ENCODE data around the gene CHCHD6. TPM values are rescaled to one million over a fixed set of nuclear protein-coding genes. Genes with fewer than 3 reads are reported as not detected.
A peak's percentile ranks its signal among the peaks of the same experiment; 100 is the strongest.

Gene CHCHD6
- total and polyA plus RNA-seq, 5 donors from 2014 or later, result 5.6 to 10.5 (median 8.1) TPM

DNA sequence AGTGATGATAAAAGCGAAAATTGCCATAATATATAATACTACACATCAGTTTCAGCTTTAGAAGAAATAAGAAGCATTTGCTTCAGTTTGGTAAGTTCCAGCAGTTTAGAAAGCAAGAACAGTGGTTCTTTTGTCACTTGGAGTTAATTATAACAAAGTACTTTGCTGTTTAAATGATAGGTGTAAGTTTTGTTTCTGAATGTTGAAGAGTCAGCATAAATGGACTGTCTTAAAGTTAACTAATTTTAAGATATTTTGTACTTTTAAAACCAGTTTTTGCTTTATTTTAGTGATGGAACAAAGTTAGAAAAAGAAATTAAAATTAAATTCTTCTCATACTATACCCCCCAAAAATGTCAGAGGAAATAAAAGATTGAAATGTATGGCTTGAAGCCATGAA is 24.6 kb downstream of the CHCHD6 start:
- no peak for DNase-seq
- no peaks in the 10 kb centered on the region for H3K27me3 Mint-ChIP-seq
- peaks cover 33% of the 10 kb centered on the region for H3K36me3 Mint-ChIP-seq
- no peaks in the 10 kb centered on the region for H3K4me1 ChIP-seq (ENCODE audit: control insufficient read depth, insufficient read depth, low read length, poor library complexity, severe bottlenecking)
- peaks cover 0 to 14% (median 2%) of the 10 kb centered on the region in 4 donors for H3K4me1 Mint-ChIP-seq
- no peak overlapping the region for H3K4me3 ChIP-seq (ENCODE audit: low read depth, low read length)
- H3K4me3 Mint-ChIP-seq, result no peak overlapping the region
- ATAC-seq (ENCODE audit: low read depth in 2 of 2), result no peak
- no peaks in the 10 kb centered on the region for H3K9me3 ChIP-seq (ENCODE audit: control insufficient read depth in 2 of 2, low read length in 2 of 2)
- peaks cover 0 to 2% (median 0%) of the 10 kb centered on the region in 7 donors for H3K9me3 Mint-ChIP-seq
- H3K27me3 ChIP-seq (ENCODE audit: control insufficient read depth, insufficient read depth, low read length), result no peaks in the 10 kb centered on the region
- no peak overlapping the region for H3K27ac Mint-ChIP-seq
- H3K27ac ChIP-seq (ENCODE audit: insufficient read depth, low read length, poor library complexity, severe bottlenecking), result no peak overlapping the region
- peaks cover 6% of the 10 kb centered on the region for H3K36me3 ChIP-seq (ENCODE audit: control insufficient read depth, insufficient read depth, low read length)

DNA sequence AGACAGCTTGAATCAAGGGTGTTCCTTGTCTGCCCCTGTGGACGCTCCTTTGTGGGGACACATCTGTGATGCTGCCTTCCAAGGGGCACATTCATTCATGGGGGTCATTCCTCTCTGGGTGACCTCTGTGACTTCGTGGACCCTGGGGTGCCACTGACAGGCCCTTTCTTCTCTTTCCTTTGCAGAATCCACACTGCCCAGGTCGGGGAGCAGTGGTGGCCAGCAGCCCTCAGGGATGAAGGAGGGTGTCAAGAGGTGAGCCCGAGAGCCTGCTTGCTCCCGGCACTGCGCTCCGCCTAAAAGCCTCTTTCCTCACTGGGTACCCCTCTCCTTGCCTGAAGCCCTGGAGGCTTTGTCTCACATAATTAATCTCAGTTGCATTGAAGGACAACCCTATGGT is 26.3 kb downstream of the CHCHD6 start:
- Mint-ChIP-seq H3K27me3 (no peaks in the 10 kb centered on the region), H3K4me1 (peaks cover 0 to 12% (median 2%) of the 10 kb centered on the region in 4 donors), H3K27ac (no peak overlapping the region), H3K36me3 (peaks cover 36% of the 10 kb centered on the region), H3K4me3 (no peak overlapping the region), H3K9me3 (no peaks in the 10 kb centered on the region)
- no peaks in the 10 kb centered on the region for H3K27me3 ChIP-seq (ENCODE audit: control insufficient read depth, insufficient read depth, low read length)
- no peak overlapping the region for H3K4me3 ChIP-seq (ENCODE audit: low read depth, low read length)
- no peak for ATAC-seq (ENCODE audit: low read depth in 2 of 2)
- H3K27ac ChIP-seq (ENCODE audit: insufficient read depth, low read length, poor library complexity, severe bottlenecking), result no peak overlapping the region
- DNase-seq, result no peak
- no peaks in the 10 kb centered on the region for H3K4me1 ChIP-seq (ENCODE audit: control insufficient read depth, insufficient read depth, low read length, poor library complexity, severe bottlenecking)
- peaks cover 9% of the 10 kb centered on the region for H3K36me3 ChIP-seq (ENCODE audit: control insufficient read depth, insufficient read depth, low read length)
- H3K9me3 ChIP-seq (ENCODE audit: control insufficient read depth in 2 of 2, low read length in 2 of 2), result no peaks in the 10 kb centered on the region

DNA sequence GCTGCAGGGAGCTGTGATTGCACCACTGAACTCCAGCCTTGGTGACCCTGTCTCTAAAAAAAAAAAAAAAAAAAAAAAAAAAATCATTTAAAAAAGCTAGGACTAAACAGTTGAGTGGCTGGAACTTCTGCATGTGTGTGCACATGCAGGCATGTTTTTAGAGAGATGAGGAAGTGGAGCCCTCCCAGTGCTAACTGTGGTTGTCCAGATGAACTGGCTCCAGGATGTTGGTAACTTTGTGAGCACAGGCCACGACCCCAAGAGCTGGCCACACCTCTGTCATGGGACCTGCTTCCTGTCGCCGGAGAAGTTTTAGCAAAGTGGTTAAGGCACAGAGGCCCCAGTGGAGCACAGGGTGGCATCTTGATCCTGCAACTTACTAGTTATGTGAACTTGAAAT is 27.0 kb downstream of the CHCHD6 start:
- peaks cover 0 to 2% (median 0%) of the 10 kb centered on the region in 7 donors for H3K9me3 Mint-ChIP-seq
- no peak overlapping the region for H3K4me3 Mint-ChIP-seq
- Histone ChIP-seq H3K27me3 (ENCODE audit: control insufficient read depth, insufficient read depth, low read length) (no peaks in the 10 kb centered on the region), H3K4me3 (ENCODE audit: low read depth, low read length) (no peak overlapping the region), H3K36me3 (ENCODE audit: control insufficient read depth, insufficient read depth, low read length) (peaks cover 9% of the 10 kb centered on the region), H3K9me3 (ENCODE audit: control insufficient read depth in 2 of 2, low read length in 2 of 2) (no peaks in the 10 kb centered on the region), H3K4me1 (ENCODE audit: control insufficient read depth, insufficient read depth, low read length, poor library complexity, severe bottlenecking) (no peaks in the 10 kb centered on the region), H3K27ac (ENCODE audit: insufficient read depth, low read length, poor library complexity, severe bottlenecking) (no peak overlapping the region)
- ATAC-seq (ENCODE audit: low read depth in 2 of 2), result peak in 1 of 2 donors; percentile 32
- no peaks in the 10 kb centered on the region for H3K27me3 Mint-ChIP-seq
- DNase-seq, result peak in 1 of 3 donors; percentile 58
- H3K27ac Mint-ChIP-seq, result peak overlapping the region in 1 of 3 donors; percentile 78
- peaks cover 0 to 12% (median 2%) of the 10 kb centered on the region in 4 donors for H3K4me1 Mint-ChIP-seq
- H3K36me3 Mint-ChIP-seq, result peaks cover 39% of the 10 kb centered on the region

DNA sequence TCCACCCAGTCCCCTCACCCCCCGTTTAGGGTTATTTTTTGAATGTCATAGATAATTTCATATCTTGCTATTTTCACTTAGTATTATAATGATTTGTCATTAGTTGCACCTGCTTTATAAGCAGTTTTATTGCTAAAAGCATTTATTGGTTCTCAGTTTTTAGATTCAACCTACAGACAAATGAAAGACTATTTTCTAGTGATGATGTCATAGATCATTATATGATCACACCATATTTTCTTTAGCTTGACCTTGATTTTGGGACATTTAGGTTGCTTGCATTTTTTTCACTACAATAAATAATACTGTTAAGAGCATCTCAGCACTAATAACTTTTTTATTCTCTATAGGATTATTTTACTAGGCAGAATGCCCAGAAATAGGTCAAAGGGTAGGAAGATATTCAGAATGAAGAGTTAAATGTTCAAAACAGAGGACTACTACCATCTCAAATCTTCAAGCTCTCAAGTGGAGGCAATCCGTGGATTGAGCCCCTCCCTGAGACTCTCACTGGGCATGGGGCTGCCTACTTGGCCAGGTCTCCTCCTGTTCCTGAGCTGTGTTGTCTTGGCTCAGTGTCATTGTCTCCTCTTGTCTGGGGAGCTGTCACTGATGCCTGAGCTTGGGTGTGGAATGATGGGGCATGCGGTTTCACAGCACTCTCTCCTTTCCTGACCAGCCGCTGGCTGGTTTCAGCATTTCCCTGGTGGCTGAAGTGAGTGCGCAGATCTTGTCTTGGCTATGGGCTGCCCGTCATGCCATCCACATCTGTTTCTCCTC is 28.4 kb downstream of the CHCHD6 start:
- ATAC-seq (ENCODE audit: low read depth in 2 of 2) (no peak), DNase-seq (no peak)
- Mint-ChIP-seq H3K27me3 (no peaks in the 10 kb centered on the region), H3K4me1 (peaks cover 0 to 12% (median 2%) of the 10 kb centered on the region in 4 donors), H3K27ac (no peak overlapping the region), H3K9me3 (peaks cover 0 to 3% (median 0%) of the 10 kb centered on the region in 7 donors), H3K4me3 (no peak overlapping the region), H3K36me3 (peaks cover 39% of the 10 kb centered on the region)
- Histone ChIP-seq H3K4me1 (ENCODE audit: control insufficient read depth, insufficient read depth, low read length, poor library complexity, severe bottlenecking) (no peaks in the 10 kb centered on the region), H3K27ac (ENCODE audit: insufficient read depth, low read length, poor library complexity, severe bottlenecking) (no peak overlapping the region), H3K27me3 (ENCODE audit: control insufficient read depth, insufficient read depth, low read length) (no peaks in the 10 kb centered on the region), H3K9me3 (ENCODE audit: control insufficient read depth in 2 of 2, low read length in 2 of 2) (no peaks in the 10 kb centered on the region), H3K4me3 (ENCODE audit: low read depth, low read length) (no peak overlapping the region), H3K36me3 (ENCODE audit: control insufficient read depth, insufficient read depth, low read length) (peaks cover 9% of the 10 kb centered on the region)

DNA sequence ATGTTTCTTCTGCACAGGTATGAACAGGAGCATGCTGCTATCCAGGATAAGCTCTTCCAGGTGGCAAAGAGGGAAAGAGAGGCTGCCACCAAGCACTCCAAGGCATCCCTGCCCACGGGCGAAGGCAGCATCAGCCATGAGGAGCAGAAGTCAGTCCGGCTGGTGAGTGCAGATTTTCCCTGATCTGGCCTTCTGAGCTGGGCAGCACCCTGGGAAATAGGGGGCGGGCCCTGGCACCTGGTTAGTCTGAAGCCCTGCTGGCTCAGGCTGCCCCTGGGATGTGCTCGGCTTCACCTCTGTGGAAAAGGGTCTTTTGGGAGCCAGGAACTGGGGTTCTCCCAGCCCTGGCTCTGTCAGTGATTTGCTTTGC is 29.0 kb downstream of the CHCHD6 start:
- Mint-ChIP-seq H3K27me3 (no peaks in the 10 kb centered on the region), H3K9me3 (peaks cover 0 to 3% (median 0%) of the 10 kb centered on the region in 7 donors), H3K36me3 (peaks cover 44% of the 10 kb centered on the region), H3K4me3 (no peak overlapping the region), H3K27ac (no peak overlapping the region), H3K4me1 (peaks cover 0 to 12% (median 2%) of the 10 kb centered on the region in 4 donors)
- no peaks in the 10 kb centered on the region for H3K9me3 ChIP-seq (ENCODE audit: control insufficient read depth in 2 of 2, low read length in 2 of 2)
- DNase-seq, result no peak
- H3K36me3 ChIP-seq (ENCODE audit: control insufficient read depth, insufficient read depth, low read length), result peaks cover 8% of the 10 kb centered on the region
- H3K27me3 ChIP-seq (ENCODE audit: control insufficient read depth, insufficient read depth, low read length), result no peaks in the 10 kb centered on the region
- no peak overlapping the region for H3K27ac ChIP-seq (ENCODE audit: insufficient read depth, low read length, poor library complexity, severe bottlenecking)
- no peak for ATAC-seq (ENCODE audit: low read depth in 2 of 2)
- no peaks in the 10 kb centered on the region for H3K4me1 ChIP-seq (ENCODE audit: control insufficient read depth, insufficient read depth, low read length, poor library complexity, severe bottlenecking)
- H3K4me3 ChIP-seq (ENCODE audit: low read depth, low read length), result no peak overlapping the region

DNA sequence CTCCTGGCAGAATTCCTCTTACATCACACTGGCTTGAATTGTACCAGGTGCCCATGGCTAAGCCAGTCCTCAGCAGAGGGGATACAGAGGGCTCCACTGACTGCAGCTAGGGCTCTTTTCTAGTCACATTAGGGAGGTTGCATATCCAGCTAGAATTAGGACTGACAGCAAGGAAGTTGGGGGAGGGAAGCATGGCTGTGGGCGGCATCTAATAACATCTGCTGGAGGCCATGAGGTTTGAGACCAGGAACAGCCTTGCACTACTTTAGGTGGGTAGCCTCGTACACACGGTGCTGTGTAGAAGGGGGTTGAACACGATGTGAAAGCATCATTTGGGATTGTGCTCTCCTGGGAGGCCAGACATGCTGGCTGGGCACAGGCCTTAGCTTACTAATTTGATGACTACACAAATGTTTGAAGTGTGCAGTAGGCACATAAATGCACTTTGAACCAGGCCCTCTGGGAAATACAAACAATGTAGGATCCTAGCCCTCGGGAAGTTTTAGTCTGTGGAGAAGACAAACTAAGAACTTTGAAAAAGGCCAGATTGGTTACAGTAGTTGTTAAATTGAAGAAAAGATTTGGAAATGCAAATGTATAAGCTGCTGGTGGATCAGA is 30.2 kb downstream of the CHCHD6 start:
- no peaks in the 10 kb centered on the region for H3K27me3 ChIP-seq (ENCODE audit: control insufficient read depth, insufficient read depth, low read length)
- Mint-ChIP-seq H3K4me3 (no peak overlapping the region), H3K27me3 (no peaks in the 10 kb centered on the region), H3K27ac (no peak overlapping the region), H3K9me3 (peaks cover 0 to 5% (median 2%) of the 10 kb centered on the region in 7 donors), H3K4me1 (peaks cover 0 to 12% (median 4%) of the 10 kb centered on the region in 4 donors), H3K36me3 (peaks cover 52% of the 10 kb centered on the region)
- no peaks in the 10 kb centered on the region for H3K9me3 ChIP-seq (ENCODE audit: control insufficient read depth in 2 of 2, low read length in 2 of 2)
- H3K4me1 ChIP-seq (ENCODE audit: control insufficient read depth, insufficient read depth, low read length, poor library complexity, severe bottlenecking), result no peaks in the 10 kb centered on the region
- no peak overlapping the region for H3K4me3 ChIP-seq (ENCODE audit: low read depth, low read length)
- no peak overlapping the region for H3K27ac ChIP-seq (ENCODE audit: insufficient read depth, low read length, poor library complexity, severe bottlenecking)
- DNase-seq, result no peak
- ATAC-seq (ENCODE audit: low read depth in 2 of 2), result no peak
- H3K36me3 ChIP-seq (ENCODE audit: control insufficient read depth, insufficient read depth, low read length), result peaks cover 5% of the 10 kb centered on the region

DNA sequence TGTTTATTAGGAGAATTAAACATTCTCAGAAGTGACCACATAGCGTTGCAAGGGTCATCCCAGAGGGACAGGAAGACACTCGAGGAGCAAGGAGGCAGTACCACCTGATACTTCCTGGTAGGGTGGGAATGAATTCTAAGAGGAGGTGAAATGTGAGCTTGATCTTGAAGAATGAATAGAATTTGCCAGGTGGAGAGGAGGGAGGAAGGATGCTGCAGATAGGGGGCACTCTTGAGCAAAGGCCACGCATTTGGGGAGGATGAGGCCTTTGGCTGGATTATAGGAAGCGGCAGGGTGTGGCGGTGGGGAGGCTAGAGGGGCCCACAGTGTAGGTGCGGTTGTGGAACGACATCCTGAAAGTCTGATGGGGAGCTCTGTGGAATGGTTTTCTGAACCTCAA is 33.5 kb downstream of the CHCHD6 start:
- Mint-ChIP-seq H3K9me3 (peaks cover 0 to 8% (median 3%) of the 10 kb centered on the region in 7 donors), H3K4me3 (no peak overlapping the region), H3K4me1 (peaks cover 0 to 3% (median 1%) of the 10 kb centered on the region in 4 donors), H3K27me3 (no peaks in the 10 kb centered on the region), H3K36me3 (peaks cover 65% of the 10 kb centered on the region), H3K27ac (no peak overlapping the region)
- ATAC-seq (ENCODE audit: low read depth in 2 of 2), result no peak
- no peak for DNase-seq
- H3K9me3 ChIP-seq (ENCODE audit: control insufficient read depth in 2 of 2, low read length in 2 of 2), result no peaks in the 10 kb centered on the region
- peaks cover 8% of the 10 kb centered on the region for H3K36me3 ChIP-seq (ENCODE audit: control insufficient read depth, insufficient read depth, low read length)
- no peaks in the 10 kb centered on the region for H3K27me3 ChIP-seq (ENCODE audit: control insufficient read depth, insufficient read depth, low read length)
- H3K27ac ChIP-seq (ENCODE audit: insufficient read depth, low read length, poor library complexity, severe bottlenecking), result no peak overlapping the region
- H3K4me1 ChIP-seq (ENCODE audit: control insufficient read depth, insufficient read depth, low read length, poor library complexity, severe bottlenecking), result no peaks in the 10 kb centered on the region
- H3K4me3 ChIP-seq (ENCODE audit: low read depth, low read length), result no peak overlapping the region

Measured in CD4-positive, CD25-positive, alpha-beta regulatory T cell (primary cell).